Measurements from ENCODE around the gene HNF1A. TPM values are rescaled to one million over a fixed set of nuclear protein-coding genes. Genes with fewer than 3 reads are reported as not detected.

HNF1A gene, protein sequence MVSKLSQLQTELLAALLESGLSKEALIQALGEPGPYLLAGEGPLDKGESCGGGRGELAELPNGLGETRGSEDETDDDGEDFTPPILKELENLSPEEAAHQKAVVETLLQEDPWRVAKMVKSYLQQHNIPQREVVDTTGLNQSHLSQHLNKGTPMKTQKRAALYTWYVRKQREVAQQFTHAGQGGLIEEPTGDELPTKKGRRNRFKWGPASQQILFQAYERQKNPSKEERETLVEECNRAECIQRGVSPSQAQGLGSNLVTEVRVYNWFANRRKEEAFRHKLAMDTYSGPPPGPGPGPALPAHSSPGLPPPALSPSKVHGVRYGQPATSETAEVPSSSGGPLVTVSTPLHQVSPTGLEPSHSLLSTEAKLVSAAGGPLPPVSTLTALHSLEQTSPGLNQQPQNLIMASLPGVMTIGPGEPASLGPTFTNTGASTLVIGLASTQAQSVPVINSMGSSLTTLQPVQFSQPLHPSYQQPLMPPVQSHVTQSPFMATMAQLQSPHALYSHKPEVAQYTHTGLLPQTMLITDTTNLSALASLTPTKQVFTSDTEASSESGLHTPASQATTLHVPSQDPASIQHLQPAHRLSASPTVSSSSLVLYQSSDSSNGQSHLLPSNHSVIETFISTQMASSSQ
- not detected for total RNA-seq (2013)
- polyA plus RNA-seq (under 1 TPM in 1 of 3 donors, not detected in 2; 0.03 TPM), polyA minus RNA-seq (not detected in 2 replicates), total RNA-seq (0 to 0.58 (median 0) reads per million in 11 experiments)

DNA sequence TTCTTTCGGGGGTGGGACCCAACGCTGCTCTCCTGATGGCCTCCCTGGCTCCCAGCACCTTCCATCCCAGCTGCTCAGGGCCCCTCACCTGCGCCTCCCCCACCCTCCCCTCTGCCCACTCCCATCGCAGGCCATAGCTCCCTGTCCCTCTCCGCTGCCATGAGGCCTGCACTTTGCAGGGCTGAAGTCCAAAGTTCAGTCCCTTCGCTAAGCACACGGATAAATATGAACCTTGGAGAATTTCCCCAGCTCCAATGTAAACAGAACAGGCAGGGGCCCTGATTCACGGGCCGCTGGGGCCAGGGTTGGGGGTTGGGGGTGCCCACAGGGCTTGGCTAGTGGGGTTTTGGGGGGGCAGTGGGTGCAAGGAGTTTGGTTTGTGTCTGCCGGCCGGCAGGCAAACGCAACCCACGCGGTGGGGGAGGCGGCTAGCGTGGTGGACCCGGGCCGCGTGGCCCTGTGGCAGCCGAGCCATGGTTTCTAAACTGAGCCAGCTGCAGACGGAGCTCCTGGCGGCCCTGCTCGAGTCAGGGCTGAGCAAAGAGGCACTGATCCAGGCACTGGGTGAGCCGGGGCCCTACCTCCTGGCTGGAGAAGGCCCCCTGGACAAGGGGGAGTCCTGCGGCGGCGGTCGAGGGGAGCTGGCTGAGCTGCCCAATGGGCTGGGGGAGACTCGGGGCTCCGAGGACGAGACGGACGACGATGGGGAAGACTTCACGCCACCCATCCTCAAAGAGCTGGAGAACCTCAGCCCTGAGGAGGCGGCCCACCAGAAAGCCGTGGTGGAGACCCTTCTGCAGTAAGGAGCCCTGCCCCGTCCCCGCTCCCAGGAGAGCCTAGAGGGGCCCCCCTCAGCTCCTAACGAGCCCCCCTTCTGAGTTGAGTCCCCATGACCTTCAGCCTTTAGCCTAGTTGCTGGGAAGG is at the start of gene HNF1A:
HNF1A (plus strand) TSS at position 248 of the 924 bp plus-strand sequence; CDS start at position 474, 226 bp downstream.
- H3K36me3 ChIP-seq (replicated peaks in 1 of 2; ENCODE audit: control insufficient read depth in 1 of 2, insufficient read depth in 2 of 2, low read length in 2 of 2) = no peaks in the 10 kb centered on the region
- H3K79me2 ChIP-seq (ENCODE audit: insufficient read depth, low read length) = no peaks in the 10 kb centered on the region
- no peak within 1 kb of the TSS for H2AFZ ChIP-seq (ENCODE audit: insufficient read depth, low read depth, low read length, poor library complexity, severe bottlenecking)
- intact Hi-C loops (cut with micrococcal nuclease) = loop anchor here in 1 of 2 donors (10.0 kb wide), 1 partner anchor 334 kb away; the partner anchor contains the start of gene CABP1
- H3K4me3 ChIP-seq (replicated peaks in 1 of 3; ENCODE audit: low read depth in 2 of 3, low read length in 3 of 3) = no peak within 1 kb of the TSS
- H3K4me1 ChIP-seq (ENCODE audit: control insufficient read depth in 1 of 2, insufficient read depth in 2 of 2, low read length in 2 of 2) = no peaks in the 10 kb centered on the region
- no peaks in the 10 kb centered on the region for H3K4me1 Mint-ChIP-seq
- no peak within 1 kb of the TSS for H3K4me3 Mint-ChIP-seq
- H3K27me3 ChIP-seq (ENCODE audit: control insufficient read depth in 2 of 2, insufficient read depth in 2 of 2, low read length in 2 of 2) = no peaks in the 10 kb centered on the region
- H3K9me3 Mint-ChIP-seq = no peaks in the 10 kb centered on the region
- H3K36me3 Mint-ChIP-seq = no peaks in the 10 kb centered on the region
- no peak within 1 kb of the TSS for H3K9ac ChIP-seq (ENCODE audit: insufficient read depth, low read length, poor library complexity, severe bottlenecking)
- peak within 1 kb of the TSS in 1 of 7 donors; percentile 31 for H3K27ac Mint-ChIP-seq
- H3K27me3 Mint-ChIP-seq (ENCODE audit: low read depth in 3 of 3) = peaks cover 0 to 2% (median 0%) of the 10 kb centered on the region in 3 donors
- TF ChIP-seq, protein P1, sequence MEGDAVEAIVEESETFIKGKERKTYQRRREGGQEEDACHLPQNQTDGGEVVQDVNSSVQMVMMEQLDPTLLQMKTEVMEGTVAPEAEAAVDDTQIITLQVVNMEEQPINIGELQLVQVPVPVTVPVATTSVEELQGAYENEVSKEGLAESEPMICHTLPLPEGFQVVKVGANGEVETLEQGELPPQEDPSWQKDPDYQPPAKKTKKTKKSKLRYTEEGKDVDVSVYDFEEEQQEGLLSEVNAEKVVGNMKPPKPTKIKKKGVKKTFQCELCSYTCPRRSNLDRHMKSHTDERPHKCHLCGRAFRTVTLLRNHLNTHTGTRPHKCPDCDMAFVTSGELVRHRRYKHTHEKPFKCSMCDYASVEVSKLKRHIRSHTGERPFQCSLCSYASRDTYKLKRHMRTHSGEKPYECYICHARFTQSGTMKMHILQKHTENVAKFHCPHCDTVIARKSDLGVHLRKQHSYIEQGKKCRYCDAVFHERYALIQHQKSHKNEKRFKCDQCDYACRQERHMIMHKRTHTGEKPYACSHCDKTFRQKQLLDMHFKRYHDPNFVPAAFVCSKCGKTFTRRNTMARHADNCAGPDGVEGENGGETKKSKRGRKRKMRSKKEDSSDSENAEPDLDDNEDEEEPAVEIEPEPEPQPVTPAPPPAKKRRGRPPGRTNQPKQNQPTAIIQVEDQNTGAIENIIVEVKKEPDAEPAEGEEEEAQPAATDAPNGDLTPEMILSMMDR (IDR thresholded peaks at IDR 0.05) = no peak
- 93% methylated on average over 37 of the region's 40 CpGs for WGBS (ENCODE audit: insufficient coverage)
- no peaks in the 10 kb centered on the region for H3K9me3 ChIP-seq (replicated peaks in 1 of 2; ENCODE audit: control insufficient read depth in 1 of 2, insufficient read depth in 1 of 2, low read length in 2 of 2)
- no peak for DNase-seq
- H3K4me2 ChIP-seq (replicated peaks; ENCODE audit: extremely low read depth, low read length, poor library complexity, severe bottlenecking) = no peak within 1 kb of the TSS
- no peak within 1 kb of the TSS for H3K27ac ChIP-seq (ENCODE audit: low read depth in 1 of 2, low read length in 2 of 2)
- H4K20me1 ChIP-seq (ENCODE audit: insufficient read depth, low read length) = no peaks in the 10 kb centered on the region

All from CD14-positive monocyte (primary cell).